Dendritic cell treated with granulocyte-macrophage colony-stimulating factor and Interleukin-4, amounts not matched to agents 40 ng/mL and 50 ng/mL, for 4 days (primary cell): ENCODE results near the gene C11orf97.

Experiments used
- H3K27ac Mint-ChIP-seq: one replicate; pipeline ENCODE4 v1.8.0; 2022; ENCODE audit warnings: mild to moderate bottlenecking, mixed read lengths
- H3K27me3 Mint-ChIP-seq: one replicate; pipeline ENCODE4 v1.8.0; 2022; ENCODE audit warnings: mild to moderate bottlenecking, mixed read lengths
- H3K36me3 Mint-ChIP-seq: one replicate; pipeline ENCODE4 v1.8.0; 2022; ENCODE audit warnings: low read depth, mixed read lengths
- H3K4me1 Mint-ChIP-seq: one replicate; pipeline ENCODE4 v1.8.0; 2022; ENCODE audit warnings: low read depth, mixed read lengths
- H3K4me3 Mint-ChIP-seq: one replicate; pipeline ENCODE4 v1.8.0; 2022; ENCODE audit warnings: mild to moderate bottlenecking, moderate library complexity, mixed read lengths
- H3K9me3 Mint-ChIP-seq: one replicate; pipeline ENCODE4 v1.8.0; 2022; ENCODE audit warnings: mixed read lengths
- intact Hi-C: fragments of 100-400 bp; cut with micrococcal nuclease; formaldehyde crosslinking; loops from one replicate; pipeline ENCODE4 v1.15.0; 2022

Gene C11orf97

DNA sequence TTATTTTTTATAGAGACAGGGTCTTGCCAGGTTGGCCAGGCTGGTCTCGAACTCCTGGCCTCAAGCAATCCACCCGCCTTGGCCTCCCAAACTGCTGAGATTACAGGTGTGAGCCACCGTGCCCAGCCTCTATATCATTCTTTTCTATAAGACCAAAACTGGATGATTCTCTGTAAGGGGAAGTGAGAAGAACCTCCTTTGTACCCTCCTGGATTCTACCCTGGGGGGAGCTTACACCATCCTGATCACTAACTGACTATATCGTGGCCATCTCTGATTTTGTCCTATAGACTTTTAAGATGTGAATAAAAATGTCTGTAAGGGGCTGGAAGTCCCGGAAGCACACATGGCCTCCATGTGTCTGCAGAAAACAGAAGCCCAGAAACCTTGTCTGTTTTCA is 64.0 kb downstream of the C11orf97 start:
- Mint-ChIP-seq H3K27me3 (no peaks in the 10 kb centered on the region), H3K36me3 (no peaks in the 10 kb centered on the region), H3K4me1 (peaks cover 48% of the 10 kb centered on the region), H3K4me3 (no peak overlapping the region), H3K27ac (no peak overlapping the region), H3K9me3 (no peaks in the 10 kb centered on the region)
- intact Hi-C loops = no loop called here

DNA sequence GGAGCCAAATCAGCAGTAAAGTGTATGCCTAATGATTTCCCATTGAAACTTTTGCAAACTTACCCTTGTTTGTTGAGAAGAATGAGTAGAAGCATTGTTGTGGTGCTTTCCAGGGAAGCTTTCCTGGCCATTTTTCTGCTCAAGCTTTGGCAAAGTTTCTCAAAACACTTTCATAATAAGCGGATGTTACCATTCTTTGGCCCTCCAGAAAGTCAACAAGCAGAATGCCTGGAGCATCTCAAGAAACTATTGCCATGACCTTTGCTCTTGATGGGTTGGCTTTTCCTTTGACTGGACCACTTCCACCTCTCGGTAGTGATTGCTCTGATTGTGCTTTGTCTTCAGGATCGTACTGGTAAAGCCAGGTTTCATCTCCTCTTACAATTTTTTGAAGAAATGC is 65.6 kb downstream of the C11orf97 start:
- Mint-ChIP-seq H3K4me3 (no peak overlapping the region), H3K27me3 (no peaks in the 10 kb centered on the region), H3K27ac (no peak overlapping the region), H3K4me1 (peaks cover 59% of the 10 kb centered on the region), H3K36me3 (no peaks in the 10 kb centered on the region), H3K9me3 (no peaks in the 10 kb centered on the region)
- intact Hi-C loops = no loop called here
